GM19099 (cell line): ENCODE results near the gene OXGR1.

Source experiments
- POLR2A ChIP-seq: IDR thresholded peaks from 3 replicates; pipeline ENCODE4 v1.6.1; 2011; ENCODE audit warnings: low read depth; ENCODE audit not compliant: insufficient read length; ENCODE audit errors: extremely low read depth

The OXGR1 gene

DNA sequence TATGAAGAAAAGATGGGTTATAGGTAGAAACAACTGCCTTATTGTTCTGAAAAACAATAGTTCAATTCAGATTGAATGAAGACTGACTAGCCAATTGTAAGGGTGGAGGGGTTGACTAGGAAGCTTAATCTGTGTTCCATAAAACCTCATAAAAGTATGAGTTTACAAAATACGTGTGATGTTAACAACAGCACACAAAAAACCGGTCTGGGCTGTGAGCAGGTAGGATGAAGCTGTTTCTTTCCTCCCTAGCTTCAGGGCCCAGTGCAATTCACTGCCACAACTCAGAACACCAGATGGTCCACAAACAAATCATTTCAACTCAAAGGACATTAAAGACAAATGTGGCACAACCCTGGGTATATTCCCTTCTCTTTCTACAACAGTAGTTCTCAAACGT lies 3.2 kb downstream of the OXGR1 start:
- TF ChIP-seq POLR2A: no peak

DNA sequence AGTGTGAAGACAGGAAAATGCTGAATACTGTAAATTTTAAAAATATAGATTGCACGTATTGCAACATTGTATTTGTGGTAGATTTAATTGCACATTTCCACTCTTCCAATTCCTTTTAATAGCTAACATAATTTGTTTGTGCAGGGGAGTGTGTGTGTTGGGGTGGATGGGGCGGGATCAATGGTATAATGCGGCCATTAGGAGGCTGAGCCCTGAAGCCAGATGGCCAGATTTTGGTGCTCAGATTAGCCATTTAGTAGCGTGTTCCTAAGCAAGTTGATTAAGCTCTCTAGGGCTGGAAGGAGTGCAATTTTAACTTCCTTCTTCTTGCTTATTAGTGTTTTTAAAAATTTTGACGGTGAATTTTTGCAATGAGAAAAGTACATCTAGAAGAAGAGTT lies 5.8 kb downstream of the OXGR1 start:
- no peak for TF ChIP-seq POLR2A

DNA sequence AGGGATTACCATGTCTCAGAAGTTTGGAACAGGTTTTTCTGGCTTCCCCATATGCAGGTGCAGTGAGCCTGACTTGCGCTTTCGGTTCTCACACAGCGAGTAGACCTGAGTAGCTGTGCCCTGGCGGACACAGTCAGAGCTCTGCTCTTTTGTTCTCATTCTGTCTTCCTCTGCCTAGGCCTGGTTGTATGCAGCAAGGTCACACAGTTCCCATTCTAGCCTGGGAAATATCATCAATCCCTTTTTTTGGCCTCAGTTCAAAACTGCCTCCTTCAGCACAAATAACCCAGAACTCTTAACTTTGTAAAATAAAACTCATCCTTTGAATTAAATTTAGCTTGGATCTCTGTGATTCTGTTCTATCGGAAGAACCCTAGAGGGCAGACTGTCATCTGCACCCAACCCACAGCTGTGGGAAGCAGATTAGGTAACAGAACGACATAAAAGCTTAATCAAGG lies 10.2 kb downstream of the OXGR1 start:
- no peak for TF ChIP-seq POLR2A

DNA sequence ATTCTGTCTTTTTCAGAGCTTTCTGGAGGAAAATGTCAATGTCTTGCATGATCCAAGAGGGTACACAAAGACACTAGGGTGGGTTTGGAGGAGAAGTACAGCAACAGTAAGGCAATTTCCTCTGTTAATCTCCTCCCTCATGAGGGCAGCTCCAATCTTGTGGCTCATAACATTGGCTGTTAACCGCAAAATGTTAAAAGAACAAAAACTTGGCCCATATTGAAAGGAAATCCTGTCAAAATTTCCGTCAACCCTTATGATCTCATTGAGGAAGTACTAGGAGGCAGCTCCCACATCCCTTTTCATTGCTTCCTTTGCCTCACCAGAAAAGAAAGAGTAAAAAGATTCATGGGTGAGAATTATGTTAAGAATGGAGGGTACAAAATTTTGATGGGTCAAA lies 11.6 kb downstream of the OXGR1 start:
- TF ChIP-seq POLR2A: no peak

DNA sequence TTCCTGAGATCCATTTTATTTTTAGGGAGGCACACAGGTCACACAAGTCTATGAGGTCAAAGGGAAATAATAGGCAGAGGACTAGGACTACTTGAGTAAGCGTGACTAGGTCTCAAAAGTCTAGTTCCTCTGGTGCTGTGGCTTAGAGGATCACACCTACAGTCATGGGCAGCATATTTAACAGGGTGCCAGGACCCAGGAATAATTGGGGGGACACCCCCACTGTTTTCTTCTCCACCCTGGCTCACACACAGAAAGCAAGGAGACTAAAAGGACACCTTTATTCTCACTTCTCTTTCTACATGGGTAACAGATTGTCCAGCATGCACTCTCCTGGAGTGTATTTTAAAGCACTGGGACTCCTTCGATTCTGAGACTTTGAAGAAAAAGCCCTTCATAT lies 26.2 kb downstream of the OXGR1 start:
- no peak for TF ChIP-seq POLR2A

DNA sequence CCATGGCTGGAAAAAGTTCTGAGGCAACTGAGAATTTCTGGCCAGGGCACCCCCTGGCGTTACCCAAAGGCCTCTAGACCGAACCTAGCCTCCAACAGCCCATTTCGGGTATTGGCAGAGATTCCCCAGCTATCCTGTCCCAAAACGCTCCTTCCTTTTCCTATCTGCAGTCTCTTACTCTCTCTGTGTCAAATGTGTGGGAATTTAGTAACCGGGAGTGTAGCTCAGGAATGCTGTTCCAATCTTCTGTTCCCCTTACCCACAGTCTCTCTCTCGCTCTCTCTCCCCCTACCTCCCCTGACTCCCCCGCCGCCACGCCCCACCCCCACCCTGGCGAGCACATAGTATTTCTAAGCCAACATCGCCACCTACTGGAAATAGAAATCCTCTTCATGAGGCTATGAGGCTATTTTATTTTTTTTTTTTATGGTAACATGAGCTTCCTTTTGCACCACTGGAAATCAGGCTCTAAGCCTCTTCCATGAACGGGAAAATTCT lies 27.0 kb downstream of the OXGR1 start:
- TF ChIP-seq POLR2A: no peak

DNA sequence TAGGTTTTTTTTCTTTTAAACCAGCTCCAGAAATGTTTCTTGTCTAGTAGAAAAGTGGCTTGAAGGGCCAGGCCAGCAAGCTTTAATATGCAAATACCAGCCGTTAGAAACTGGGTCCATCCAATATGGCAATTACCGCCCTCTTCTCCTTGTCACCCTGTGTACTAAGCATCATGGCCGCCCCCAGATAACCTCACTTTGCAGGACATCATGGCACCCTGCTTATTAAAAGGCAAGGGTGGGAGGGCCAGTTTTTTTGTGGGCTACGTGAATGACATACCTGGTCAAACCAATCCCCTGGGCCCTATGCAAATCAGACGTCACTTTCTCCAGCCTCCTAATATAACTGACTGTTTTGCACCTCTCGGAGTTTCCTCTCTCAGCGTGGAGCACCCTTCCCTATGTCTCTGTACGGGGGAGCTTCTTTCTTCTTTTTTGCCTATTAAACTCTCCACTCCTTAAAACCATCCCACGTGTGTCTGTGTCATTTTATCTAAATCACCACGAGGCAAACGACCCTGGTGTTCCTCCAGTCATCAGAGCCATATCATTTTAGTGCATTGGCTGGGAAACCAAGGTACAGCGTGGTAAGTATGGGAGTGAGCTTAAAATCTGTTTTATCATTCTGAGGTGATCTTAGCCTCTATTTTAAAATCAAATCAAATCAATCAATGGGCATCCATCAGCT lies 27.7 kb downstream of the OXGR1 start:
- TF ChIP-seq POLR2A: no peak

DNA sequence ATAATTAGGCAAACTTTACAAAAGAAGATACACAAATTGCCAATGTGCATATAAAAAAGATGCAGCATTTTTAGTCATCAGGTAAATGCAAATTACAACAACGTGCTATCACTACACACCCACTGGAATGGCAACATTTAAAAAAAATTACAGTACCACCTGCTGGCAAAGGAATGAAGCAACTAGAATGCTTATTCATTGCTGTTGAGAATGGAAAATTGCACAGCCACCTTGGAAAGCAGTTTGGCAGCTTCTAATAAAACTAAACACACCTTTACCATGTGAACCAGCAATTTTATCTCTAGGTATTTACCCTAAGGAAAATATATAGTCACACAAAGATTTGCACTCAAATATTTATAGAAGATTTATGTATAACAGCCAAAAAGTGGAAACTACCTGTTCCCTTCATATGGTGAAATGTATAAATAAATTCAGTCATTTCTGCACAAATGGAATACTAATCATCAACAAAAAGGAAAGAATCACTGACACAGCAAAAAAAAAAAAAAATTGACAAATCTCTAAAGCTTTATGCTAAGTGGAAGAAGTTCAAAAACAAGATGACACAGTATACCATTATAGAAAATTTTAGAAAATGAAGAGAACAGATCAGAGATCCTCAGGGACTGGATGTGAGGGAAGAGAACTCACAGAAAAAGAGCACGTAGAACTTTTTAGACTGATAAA lies 30.3 kb downstream of the OXGR1 start:
- TF ChIP-seq POLR2A: no peak

DNA sequence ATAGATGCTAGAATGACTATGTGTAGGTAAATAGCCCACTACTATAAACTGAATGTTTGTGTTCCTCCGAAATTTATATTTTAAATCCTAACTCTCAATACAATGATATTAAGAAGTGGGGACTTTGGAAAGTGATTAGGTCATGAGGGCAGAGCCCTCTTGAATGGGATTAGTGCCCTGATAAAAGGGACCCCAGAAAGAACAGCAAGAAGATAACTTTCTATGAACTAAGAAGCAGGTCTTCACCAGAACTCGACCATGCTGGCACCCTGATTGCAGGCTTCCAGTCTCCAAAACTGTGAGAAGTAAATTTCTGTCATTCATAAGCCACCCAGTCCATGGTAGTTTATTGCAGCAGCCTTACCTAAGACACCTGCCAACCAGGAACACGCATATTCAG lies 33.9 kb downstream of the OXGR1 start:
- no peak for TF ChIP-seq POLR2A

DNA sequence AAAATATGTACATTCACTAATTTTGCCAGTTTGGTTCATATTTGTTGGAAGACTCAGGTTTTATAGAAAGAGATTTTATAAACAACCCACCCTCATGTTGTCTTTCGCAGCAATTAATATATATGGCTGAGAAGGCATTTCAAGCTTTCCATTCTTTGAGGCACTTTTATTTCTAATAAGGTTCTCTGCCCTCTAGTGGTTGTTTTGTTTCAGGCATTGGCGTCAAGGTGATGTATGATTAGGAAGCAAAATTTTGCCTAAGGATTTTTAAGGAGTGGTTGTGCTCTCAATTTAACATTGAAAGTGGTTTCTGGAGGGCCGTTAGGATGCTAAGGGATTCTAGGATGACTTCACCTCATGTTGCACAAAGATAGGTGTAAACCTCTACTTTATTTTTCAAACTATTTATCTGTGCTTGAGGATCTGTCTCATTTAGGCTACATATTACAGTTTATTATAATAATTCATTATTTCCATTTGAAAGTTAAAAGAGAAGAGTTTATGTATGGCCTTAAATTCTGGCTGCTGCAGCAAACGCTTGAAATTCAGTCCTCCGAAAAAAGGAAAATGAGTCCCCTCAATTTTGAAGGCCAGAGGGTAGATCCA lies 35.9 kb downstream of the OXGR1 start:
- TF ChIP-seq POLR2A: no peak

DNA sequence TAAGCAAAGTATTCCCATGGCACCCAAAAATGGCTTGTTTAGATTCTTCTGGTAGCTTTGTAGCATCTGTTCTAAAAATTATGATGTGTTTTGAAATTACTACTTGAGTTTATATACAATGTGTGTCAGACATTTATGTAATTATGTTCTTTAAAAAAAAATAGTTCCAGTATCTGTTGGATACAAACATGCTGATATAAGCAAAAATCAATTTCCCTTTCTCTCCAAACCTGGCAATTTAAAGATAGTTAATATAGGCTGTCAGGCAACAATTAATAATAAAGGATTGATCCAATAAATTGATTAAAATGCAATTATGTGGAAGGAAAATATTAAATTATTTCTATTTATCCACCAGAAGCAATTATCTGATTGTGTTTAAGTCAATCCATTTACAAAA lies 41.7 kb downstream of the OXGR1 start:
- TF ChIP-seq POLR2A: no peak

DNA sequence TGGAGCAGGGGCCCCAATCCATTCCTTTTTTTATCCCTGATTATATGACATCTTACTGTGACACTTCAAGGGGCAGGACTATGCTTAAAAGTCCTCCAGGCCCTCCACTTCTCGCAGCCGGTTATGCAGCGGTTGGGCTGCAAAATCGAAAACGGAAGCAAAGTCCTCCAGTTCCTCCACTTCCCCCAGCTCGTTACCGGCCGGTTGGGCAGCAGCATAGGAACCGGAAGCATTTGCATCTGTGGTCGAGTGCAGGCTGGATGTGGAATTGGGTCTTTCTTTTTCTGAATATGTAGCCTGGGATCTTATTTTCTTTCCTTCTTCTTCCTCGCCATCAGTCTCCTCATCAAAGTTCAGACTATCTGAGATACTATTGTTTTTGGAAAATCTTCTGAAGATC lies 46.1 kb downstream of the OXGR1 start:
- no peak for TF ChIP-seq POLR2A

DNA sequence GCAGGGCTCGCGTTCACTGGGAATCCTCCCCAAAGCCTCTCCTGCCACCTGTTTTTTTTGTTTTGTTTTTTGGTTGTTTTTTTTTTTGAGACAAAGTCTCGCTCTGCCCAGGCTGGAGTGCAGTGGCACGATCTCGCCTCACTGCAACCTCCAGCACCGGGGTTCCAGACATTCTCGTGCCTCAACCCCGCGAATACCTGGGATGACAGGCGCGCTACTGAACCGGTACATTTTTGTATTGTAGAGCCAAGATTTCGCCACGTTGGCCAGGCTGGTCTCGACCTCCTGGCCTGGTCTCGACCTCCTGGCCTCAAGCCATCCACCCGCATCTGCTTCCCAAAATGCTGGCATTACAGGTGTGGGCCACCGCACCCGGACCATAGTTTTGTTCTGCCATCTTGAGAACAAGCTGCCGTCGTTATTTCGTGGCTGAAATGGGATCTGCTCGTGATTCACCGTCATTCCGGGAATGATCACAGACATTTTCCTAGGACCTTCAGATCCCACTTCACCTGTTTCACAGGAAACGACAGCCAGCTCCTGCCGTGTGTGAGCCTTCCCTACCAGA lies 46.8 kb downstream of the OXGR1 start:
- TF ChIP-seq POLR2A: no peak

DNA sequence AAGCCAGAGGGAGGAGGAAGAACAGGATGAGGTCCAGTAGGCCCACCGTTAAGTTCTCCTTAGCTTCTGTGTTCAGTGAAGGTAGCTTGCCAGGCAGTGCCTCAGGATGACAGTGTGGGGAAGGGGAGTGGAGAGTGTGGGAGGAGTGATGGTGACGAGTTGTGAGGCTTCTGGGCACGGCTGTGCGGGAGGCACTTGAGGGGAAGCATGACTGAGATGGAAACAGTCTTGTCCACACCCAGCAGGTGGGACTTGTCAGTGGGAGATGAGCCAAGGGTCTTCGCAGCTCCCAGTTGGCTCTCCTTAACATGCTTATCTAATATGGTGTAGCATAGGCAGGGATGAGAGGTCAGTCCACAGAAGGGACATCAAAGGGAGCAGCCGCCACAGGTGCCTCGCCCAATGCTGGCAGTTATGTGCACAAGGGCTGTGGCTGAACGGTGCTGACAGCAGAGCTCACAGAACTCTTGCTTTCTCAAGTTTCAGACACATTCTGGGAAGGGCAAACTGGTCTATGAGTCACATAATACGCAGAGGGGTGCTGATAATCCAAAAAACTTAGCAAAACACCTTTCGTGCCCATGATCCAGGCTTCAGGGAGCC lies 47.5 kb downstream of the OXGR1 start:
- TF ChIP-seq POLR2A: no peak

DNA sequence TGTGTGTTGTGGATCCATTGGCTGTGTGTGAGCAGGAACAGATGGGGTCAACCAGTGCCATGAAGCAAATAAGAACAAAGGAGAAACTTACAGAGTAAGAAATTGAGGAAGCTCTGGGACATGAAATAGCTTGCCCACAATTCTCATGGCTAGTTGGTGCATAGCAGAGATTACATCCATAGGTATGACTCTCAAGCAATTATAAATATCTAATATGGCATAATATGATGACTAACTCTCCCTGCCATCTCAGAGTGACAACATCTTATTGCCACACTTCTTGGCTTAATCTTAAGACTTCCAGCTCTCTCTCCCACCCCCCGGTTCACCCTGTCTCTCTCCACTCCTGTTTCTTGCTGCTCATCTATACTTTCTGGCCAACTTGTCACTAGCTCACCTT lies 53.3 kb downstream of the OXGR1 start:
- TF ChIP-seq POLR2A: no peak
